SK-N-SH (cell line): Measurements from ENCODE around the gene SLCO2A1. TPM values are rescaled to one million over a fixed set of nuclear protein-coding genes. Genes with fewer than 3 reads are reported as not detected.

ENCODE experiments used
- CTCF ChIA-PET: fragments of 300-600, 350-600 bp; formaldehyde crosslinking; extraction: SDS; loops from one replicate; lab custom pipeline; 2021; lab: Yijun Ruan, JAX
- POLR2A ChIA-PET: fragments of 350-600 bp; sonication (Branson Sonifier 250); formaldehyde crosslinking; extraction: SDS; loops from one replicate; lab custom pipeline; 2020; ENCODE audit warnings: antibody characterized with exemption, inconsistent platforms; lab: Yijun Ruan, JAX
- DNase-seq: peaks from one replicate; pipeline ENCODE4 v3.0.0; 2012
- H2AFZ ChIP-seq: fragments of 200-600 bp; sonication (generic); 2 replicates; pipeline ENCODE4 v1.8.1; 2016; ENCODE audit warnings: antibody characterized with exemption, mild to moderate bottlenecking, low read depth
- H3F3A ChIP-seq: fragments of 200-600 bp; sonication (generic); replicated peaks from 2 replicates; pipeline ENCODE3; 2016; ENCODE audit warnings: antibody characterized with exemption, mild to moderate bottlenecking; ENCODE audit not compliant: insufficient read depth
- H3K27ac ChIP-seq, 2 experiments: fragments of 200-500 bp in 1 of 2; fragments of 200-600 bp in 1 of 2; sonication (Bioruptor generic) in 1 of 2; sonication (generic), shearing (Covaris generic) in 1 of 2; 2 replicates each; pipeline versions ENCODE4 v1.5.1 to v1.6.1; 2014 to 2016; ENCODE audit warnings: low read depth in 2 of 2, inconsistent platforms in 1 of 2, low read length in 1 of 2, mild to moderate bottlenecking in 1 of 2, mixed read lengths in 1 of 2
- H3K27me3 ChIP-seq: fragments of 200-600 bp; sonication (generic), shearing (Covaris generic); 2 replicates; pipeline ENCODE4 v1.6.1; 2016; ENCODE audit warnings: mixed run types; ENCODE audit not compliant: insufficient read depth
- H3K36me3 ChIP-seq, 2 experiments: fragments of 200-500 bp in 1 of 2; fragments of 200-600 bp in 1 of 2; sonication (Bioruptor generic) in 1 of 2; sonication (generic) in 1 of 2; replicated peaks in 1 of 2; 2 replicates each; pipeline versions ENCODE3 to v1.5.1; 2014 to 2016; ENCODE audit warnings: low read length in 1 of 2, mild to moderate bottlenecking in 1 of 2; ENCODE audit not compliant: insufficient read depth in 2 of 2, control insufficient read depth in 1 of 2
- H3K4me1 ChIP-seq, 2 experiments: fragments of 200-500 bp in 1 of 2; fragments of 200-600 bp in 1 of 2; sonication (Bioruptor generic) in 1 of 2; sonication (generic), shearing (Covaris generic) in 1 of 2; 2 replicates each; pipeline versions ENCODE4 v1.5.1 to v1.6.1; 2014 to 2016; ENCODE audit warnings: low read depth in 1 of 2, low read length in 1 of 2, mixed run types in 1 of 2; ENCODE audit not compliant: insufficient read depth in 2 of 2, control insufficient read depth in 1 of 2
- H3K4me2 ChIP-seq: fragments of 200-600 bp; sonication (generic), shearing (Covaris generic); 2 replicates; pipeline ENCODE4 v1.6.1; 2017; ENCODE audit warnings: mixed run types
- H3K4me3 ChIP-seq, 2 experiments: fragments of 200-500 bp in 1 of 2; fragments of 200-600 bp in 1 of 2; sonication (Bioruptor generic) in 1 of 2; sonication (generic), shearing (Covaris generic) in 1 of 2; 2 replicates each; pipeline versions ENCODE4 v1.5.1 to v1.8.1; 2014 to 2016; ENCODE audit warnings: low read depth in 2 of 2, inconsistent platforms in 1 of 2, low read length in 1 of 2, mild to moderate bottlenecking in 1 of 2, mixed read lengths in 1 of 2, moderate library complexity in 1 of 2
- H3K79me2 ChIP-seq: fragments of 200-600 bp; sonication (generic); 2 replicates; pipeline ENCODE4 v1.8.1; 2017; ENCODE audit warnings: mild to moderate bottlenecking; ENCODE audit not compliant: insufficient read depth
- H3K9ac ChIP-seq: fragments of 200-600 bp; sonication (generic); 2 replicates; pipeline ENCODE4 v1.6.1; 2017; ENCODE audit warnings: mixed run types
- H3K9me2 ChIP-seq: fragments of 200-600 bp; sonication (generic); 2 replicates; pipeline ENCODE4 v1.6.1; 2017; ENCODE audit warnings: mixed run types
- H3K9me3 ChIP-seq: fragments of 200-600 bp; sonication (generic); 2 replicates; pipeline ENCODE4 v1.6.1; 2017; ENCODE audit warnings: mixed run types, mild to moderate bottlenecking, moderate library complexity
- H4K20me1 ChIP-seq: fragments of 200-600 bp; sonication (generic); 2 replicates; pipeline ENCODE4 v1.6.1; 2017; ENCODE audit warnings: mild to moderate bottlenecking, mixed run types; ENCODE audit not compliant: insufficient read depth
- CTCF ChIP-seq: fragments of 200-600 bp; sonication (generic); IDR thresholded peaks from 2 replicates; pipeline ENCODE4 v1.6.1; 2017; ENCODE audit warnings: antibody characterized with exemption, mild to moderate bottlenecking, moderate library complexity
- ELF1 ChIP-seq: IDR thresholded peaks from 2 replicates; pipeline ENCODE4 v1.4.0; 2012
- EP300 ChIP-seq, 2 experiments: IDR thresholded peaks; 2 replicates each; pipeline versions ENCODE4 v1.4.0 to v1.6.1; 2012; ENCODE audit warnings: borderline replicate concordance in 1 of 2, low read depth in 1 of 2, low read length in 1 of 2
- EZH2phosphoT487 ChIP-seq: fragments of 200-600 bp; sonication (generic); IDR thresholded peaks from 2 replicates; pipeline ENCODE4 v1.6.1; 2017; ENCODE audit warnings: low read depth, mixed run types, mild to moderate bottlenecking, antibody characterized with exemption, moderate library complexity, borderline replicate concordance
- FOSL2 ChIP-seq: IDR thresholded peaks from 2 replicates; pipeline ENCODE4 v1.4.0; 2012; ENCODE audit warnings: low read depth, mild to moderate bottlenecking, moderate library complexity, borderline replicate concordance
- FOXJ3 ChIP-seq: sonication (generic); formaldehyde crosslinking; IDR thresholded peaks from 2 replicates; pipeline ENCODE4 v1.5.1; 2020; ENCODE audit warnings: mild to moderate bottlenecking, missing genetic modification reagents
- GATA2 ChIP-seq: sonication (generic); formaldehyde crosslinking; IDR thresholded peaks from 2 replicates; pipeline ENCODE4 v1.5.0; 2020; ENCODE audit warnings: mild to moderate bottlenecking, missing genetic modification reagents
- JUND ChIP-seq: IDR thresholded peaks from 2 replicates; pipeline ENCODE4 v1.4.0; 2012
- MEF2A ChIP-seq: IDR thresholded peaks from 2 replicates; pipeline ENCODE4 v1.4.0; 2012; ENCODE audit warnings: low read depth, borderline replicate concordance
- NFIC ChIP-seq: IDR thresholded peaks from 2 replicates; pipeline ENCODE4 v1.4.0; 2012; ENCODE audit warnings: borderline replicate concordance
- NRF1 ChIP-seq: IDR thresholded peaks from 2 replicates; pipeline ENCODE4 v1.6.1; 2012; ENCODE audit warnings: low read depth, mild to moderate bottlenecking, low read length
- POLR2AphosphoS5 ChIP-seq: IDR thresholded peaks from 2 replicates; pipeline ENCODE4 v1.6.1; 2012; ENCODE audit warnings: low read depth, low read length
- RAD21 ChIP-seq: IDR thresholded peaks from 2 replicates; pipeline ENCODE4 v1.6.1; 2012; ENCODE audit warnings: mild to moderate bottlenecking, low read length
- RCOR1 ChIP-seq: fragments of 150-350 bp; IDR thresholded peaks from 2 replicates; pipeline ENCODE4 v1.6.1; 2017; ENCODE audit warnings: antibody characterized with exemption, low read length
- RFX5 ChIP-seq: IDR thresholded peaks from 2 replicates; pipeline ENCODE4 v1.6.1; 2012; ENCODE audit warnings: mild to moderate bottlenecking, improper control_type of control experiment, low read length
- SIN3A ChIP-seq: IDR thresholded peaks from 2 replicates; pipeline ENCODE4 v1.6.1; 2012; ENCODE audit warnings: low read depth, mild to moderate bottlenecking, low read length, moderate library complexity, borderline replicate concordance
- SMC3 ChIP-seq: IDR thresholded peaks from 2 replicates; pipeline ENCODE4 v1.6.1; 2012; ENCODE audit warnings: low read depth, low read length, improper control_type of control experiment
- TCF12 ChIP-seq: IDR thresholded peaks from 2 replicates; pipeline ENCODE4 v1.4.0; 2012
- TEAD4 ChIP-seq: IDR thresholded peaks from 2 replicates; pipeline ENCODE4 v1.4.0; 2012; ENCODE audit warnings: mild to moderate bottlenecking, borderline replicate concordance; ENCODE audit not compliant: insufficient read depth
- USF1 ChIP-seq: IDR thresholded peaks from 2 replicates; pipeline ENCODE4 v1.4.0; 2012; ENCODE audit warnings: low read depth, borderline replicate concordance
- YY1 ChIP-seq: IDR thresholded peaks from 2 replicates; pipeline ENCODE4 v1.4.0; 2012; ENCODE audit warnings: low read depth, mild to moderate bottlenecking
- WGBS: methylation state at CpG from one replicate; pipeline ENCODE4 v1.1.6; 2017; ENCODE audit warnings: low lambda C conversion rate; 5-methylcytosine and 5-hydroxymethylcytosine counted together
- polyA plus RNA-seq, 3 experiments: library from polyadenylated mRNA; depleted of rRNA; stranded (reverse); fragments of >200 nt; gene quantifications; 2 replicates each; pipeline ENCODE4 v1.2.3, GENCODE V29; 2012
- TF ChIP-seq, protein P1 (sequence below): IDR thresholded peaks from 2 replicates; pipeline ENCODE4 v1.6.1; 2012; ENCODE audit warnings: mild to moderate bottlenecking, low read depth, low read length, moderate library complexity

The SLCO2A1 gene
- polyA plus RNA-seq, 1 of the 3 experiments (the other 2 are of a cell fraction), result 9.3 TPM

DNA sequence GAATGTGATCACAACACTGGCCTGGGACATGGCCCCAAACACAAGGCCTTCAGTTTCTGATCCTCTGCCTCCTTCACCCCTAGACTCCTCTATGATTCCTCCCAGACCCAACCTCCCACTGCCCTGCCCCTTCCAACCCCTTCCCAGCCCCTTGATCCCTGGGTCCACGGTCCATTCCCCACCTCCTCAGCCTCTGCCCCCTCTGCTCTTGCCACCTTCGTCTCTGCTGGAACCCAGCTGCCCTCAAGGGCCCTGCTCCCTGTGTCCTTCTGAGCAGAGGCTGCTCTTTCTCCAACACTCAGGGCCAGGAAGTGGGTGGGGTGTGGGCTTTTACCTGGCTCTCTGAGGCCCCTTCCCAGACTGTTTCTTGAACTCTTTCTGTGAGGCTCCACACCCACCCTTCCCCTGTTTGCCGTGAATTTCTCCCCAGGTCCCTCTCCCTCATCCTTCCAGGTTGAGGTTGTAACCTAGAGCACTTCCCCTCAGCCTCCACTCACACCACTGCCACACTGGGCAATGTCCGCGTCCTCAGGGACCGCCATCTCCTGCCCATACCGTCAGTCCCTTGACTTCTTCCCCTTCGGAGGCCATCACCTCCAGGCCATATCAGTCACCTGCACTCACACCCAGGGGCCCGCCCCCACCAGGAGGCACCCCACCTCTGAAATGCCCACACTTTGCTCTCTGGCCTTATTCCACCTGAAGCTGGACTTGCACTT, 18.7 kb upstream of the SLCO2A1 start:
- H2AFZ ChIP-seq, result no peak overlapping the region
- no peaks in the 10 kb centered on the region for H3K79me2 ChIP-seq
- no peak overlapping the region for H3K27ac ChIP-seq
- ChIA-PET CTCF (no interaction called here), POLR2A (no interaction called here)
- H4K20me1 ChIP-seq, result no peaks in the 10 kb centered on the region
- no peaks in the 10 kb centered on the region for H3K36me3 ChIP-seq
- H3K9me3 ChIP-seq, result no peaks in the 10 kb centered on the region
- H3K27me3 ChIP-seq, result no peaks in the 10 kb centered on the region
- TF ChIP-seq TCF12 (no peak), EP300 (IDR thresholded peaks at IDR 0.05; ENCODE audit: borderline replicate concordance in 1 of 2, low read depth in 1 of 2, low read length in 1 of 2) (no peak), JUND (no peak), FOSL2 (no peak), POLR2AphosphoS5 (no peak), NFIC (no peak), CTCF (no peak), MEF2A (no peak), SMC3 (no peak), SIN3A (no peak), RAD21 (no peak)
- TF ChIP-seq, protein P1, sequence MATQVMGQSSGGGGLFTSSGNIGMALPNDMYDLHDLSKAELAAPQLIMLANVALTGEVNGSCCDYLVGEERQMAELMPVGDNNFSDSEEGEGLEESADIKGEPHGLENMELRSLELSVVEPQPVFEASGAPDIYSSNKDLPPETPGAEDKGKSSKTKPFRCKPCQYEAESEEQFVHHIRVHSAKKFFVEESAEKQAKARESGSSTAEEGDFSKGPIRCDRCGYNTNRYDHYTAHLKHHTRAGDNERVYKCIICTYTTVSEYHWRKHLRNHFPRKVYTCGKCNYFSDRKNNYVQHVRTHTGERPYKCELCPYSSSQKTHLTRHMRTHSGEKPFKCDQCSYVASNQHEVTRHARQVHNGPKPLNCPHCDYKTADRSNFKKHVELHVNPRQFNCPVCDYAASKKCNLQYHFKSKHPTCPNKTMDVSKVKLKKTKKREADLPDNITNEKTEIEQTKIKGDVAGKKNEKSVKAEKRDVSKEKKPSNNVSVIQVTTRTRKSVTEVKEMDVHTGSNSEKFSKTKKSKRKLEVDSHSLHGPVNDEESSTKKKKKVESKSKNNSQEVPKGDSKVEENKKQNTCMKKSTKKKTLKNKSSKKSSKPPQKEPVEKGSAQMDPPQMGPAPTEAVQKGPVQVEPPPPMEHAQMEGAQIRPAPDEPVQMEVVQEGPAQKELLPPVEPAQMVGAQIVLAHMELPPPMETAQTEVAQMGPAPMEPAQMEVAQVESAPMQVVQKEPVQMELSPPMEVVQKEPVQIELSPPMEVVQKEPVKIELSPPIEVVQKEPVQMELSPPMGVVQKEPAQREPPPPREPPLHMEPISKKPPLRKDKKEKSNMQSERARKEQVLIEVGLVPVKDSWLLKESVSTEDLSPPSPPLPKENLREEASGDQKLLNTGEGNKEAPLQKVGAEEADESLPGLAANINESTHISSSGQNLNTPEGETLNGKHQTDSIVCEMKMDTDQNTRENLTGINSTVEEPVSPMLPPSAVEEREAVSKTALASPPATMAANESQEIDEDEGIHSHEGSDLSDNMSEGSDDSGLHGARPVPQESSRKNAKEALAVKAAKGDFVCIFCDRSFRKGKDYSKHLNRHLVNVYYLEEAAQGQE, result no peak
- no peak overlapping the region for H3K4me3 ChIP-seq
- no peak for DNase-seq
- H3K4me2 ChIP-seq, result no peak overlapping the region
- no peaks in the 10 kb centered on the region for H3F3A ChIP-seq
- no peak overlapping the region for H3K9ac ChIP-seq
- H3K4me1 ChIP-seq, result peaks cover 0 to 3% of the 10 kb centered on the region in 2 experiments; a peak in 1 of 4 replicates
- no peaks in the 10 kb centered on the region for H3K9me2 ChIP-seq
- WGBS, result 64% methylated on average over 9 of the region's 9 CpGs

- ChIA-PET CTCF (no interaction called here), POLR2A (no interaction called here)
- Histone ChIP-seq H3K4me3 (no peak overlapping the region), H3K27me3 (no peaks in the 10 kb centered on the region), H3K9me2 (no peaks in the 10 kb centered on the region), H3K9me3 (no peaks in the 10 kb centered on the region), H3K27ac (no peak overlapping the region), H2AFZ (no peak overlapping the region), H3K9ac (no peak overlapping the region), H4K20me1 (no peaks in the 10 kb centered on the region), H3K4me2 (no peak overlapping the region), H3K79me2 (no peaks in the 10 kb centered on the region), H3F3A (no peaks in the 10 kb centered on the region), H3K4me1 (no peaks in the 10 kb centered on the region), H3K36me3 (no peaks in the 10 kb centered on the region)
- no peak for DNase-seq
- TF ChIP-seq EZH2phosphoT487 (no peak), YY1 (no peak), TEAD4 (no peak), GATA2 (no peak), FOXJ3 (no peak), MEF2A (no peak), RCOR1 (no peak), RFX5 (no peak), USF1 (no peak), ELF1 (no peak), NRF1 (no peak)
Observed at GRCh38 chr3:134044459-134044858, 14.7 kb upstream of the SLCO2A1 start.
